Activated naive CD4-positive, alpha-beta T cell treated with anti-CD3 and anti-CD28 coated beads, Interleukin-2, amount 10 ng/mL, durations not matched to agents 7 days and 5 days (primary cell): Measurements from ENCODE around the gene ISL2.

ENCODE experiments used
- CTCF ChIA-PET: fragments of 350-600 bp; sonication (Branson Sonifier 250); formaldehyde crosslinking; loops from one replicate; lab custom pipeline; 2021; ENCODE audit warnings: antibody characterized with exemption; lab: Charles Lee
- DNase-seq: peaks from one replicate; pipeline ENCODE4 v3.0.0-alpha.2; 2020
- H3K27ac Mint-ChIP-seq: one replicate; pipeline ENCODE4 v1.8.0; 2021; ENCODE audit warnings: mild to moderate bottlenecking, moderate library complexity, mixed read lengths
- H3K27me3 Mint-ChIP-seq: one replicate; pipeline ENCODE4 v1.8.0; 2021; ENCODE audit warnings: mild to moderate bottlenecking, mixed read lengths
- H3K36me3 Mint-ChIP-seq: one replicate; pipeline ENCODE4 v1.8.0; 2021; ENCODE audit warnings: mixed read lengths
- H3K4me1 Mint-ChIP-seq: one replicate; pipeline ENCODE4 v1.8.0; 2021; ENCODE audit warnings: mixed read lengths
- H3K4me3 Mint-ChIP-seq: one replicate; pipeline ENCODE4 v1.8.0; 2021; ENCODE audit warnings: mild to moderate bottlenecking, moderate library complexity, mixed read lengths
- H3K9me3 Mint-ChIP-seq: one replicate; pipeline ENCODE4 v1.8.0; 2021; ENCODE audit warnings: mixed read lengths

Gene ISL2

DNA sequence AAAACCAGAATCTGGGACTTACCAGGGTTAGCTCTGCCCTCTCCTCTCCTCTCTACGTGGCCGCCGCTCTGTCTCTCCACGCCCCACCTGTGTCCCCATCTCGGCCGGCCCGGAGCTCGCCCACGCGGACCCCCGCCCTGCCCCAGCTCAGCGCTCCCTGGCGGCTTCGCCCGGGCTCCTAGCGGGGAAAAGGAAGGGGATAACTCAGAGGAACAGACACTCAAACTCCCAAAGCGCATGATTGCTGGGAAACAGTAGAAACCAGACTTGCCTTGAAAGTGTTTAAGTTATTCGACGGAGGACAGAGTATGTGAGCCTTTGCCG is 5.4 kb downstream of the ISL2 start:
- peaks cover 59% of the 10 kb centered on the region for H3K4me1 Mint-ChIP-seq
- H3K4me3 Mint-ChIP-seq: peak overlapping the region; percentile 54
- no peaks in the 10 kb centered on the region for H3K9me3 Mint-ChIP-seq
- peak overlapping the region; percentile 73 for H3K27ac Mint-ChIP-seq
- H3K36me3 Mint-ChIP-seq: peaks cover 3% of the 10 kb centered on the region
- CTCF ChIA-PET: no interaction called here
- no peak for DNase-seq
- H3K27me3 Mint-ChIP-seq: peaks cover 97% of the 10 kb centered on the region

DNA sequence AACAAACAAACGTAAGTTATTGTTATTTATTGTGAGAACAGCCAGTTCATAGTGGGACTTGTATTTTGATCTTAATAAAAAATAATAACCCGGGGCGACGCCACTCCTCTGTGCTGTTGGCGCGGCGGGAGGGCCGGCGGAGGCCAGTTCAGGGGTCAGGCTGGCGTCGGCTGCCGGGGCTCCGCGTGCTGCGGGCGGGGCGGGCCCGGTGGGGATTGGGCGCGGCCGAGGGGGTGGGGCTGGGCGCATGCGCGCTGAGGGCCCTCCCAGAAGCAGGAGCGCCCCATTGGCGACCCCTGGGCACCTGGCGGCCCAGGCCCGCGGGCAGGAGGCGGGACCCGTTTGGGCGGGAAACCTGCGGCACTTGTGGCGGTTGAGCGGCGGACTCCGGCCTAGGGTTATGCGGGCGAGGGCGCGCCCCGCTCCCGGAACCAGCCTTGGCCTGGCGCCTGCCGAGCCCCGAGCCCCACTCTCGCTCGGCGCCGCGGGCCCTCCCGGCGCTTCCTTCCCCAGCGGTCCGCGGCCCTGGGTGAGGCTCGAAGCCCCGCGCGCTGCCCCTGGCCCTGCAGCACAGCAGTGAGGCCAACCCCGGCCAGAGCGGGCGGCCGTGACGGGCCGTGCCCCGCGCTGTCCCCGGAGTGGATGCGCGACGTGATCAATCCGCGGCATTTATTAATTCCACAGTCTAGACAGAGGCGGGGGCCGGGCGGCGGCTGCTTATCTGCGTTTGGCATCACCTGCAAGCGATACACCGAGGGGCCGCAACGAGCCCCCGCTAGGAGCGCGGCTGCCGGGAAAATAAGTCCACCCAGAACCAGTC is 6.0 kb downstream of the ISL2 start:
- CTCF ChIA-PET: no interaction called here
- Mint-ChIP-seq H3K4me3 (peak overlapping the region; percentile 54), H3K27ac (peak overlapping the region; percentile 73), H3K36me3 (peaks cover 4% of the 10 kb centered on the region), H3K4me1 (peaks cover 55% of the 10 kb centered on the region), H3K9me3 (no peaks in the 10 kb centered on the region), H3K27me3 (peaks cover 97% of the 10 kb centered on the region)
- DNase-seq: no peak

DNA sequence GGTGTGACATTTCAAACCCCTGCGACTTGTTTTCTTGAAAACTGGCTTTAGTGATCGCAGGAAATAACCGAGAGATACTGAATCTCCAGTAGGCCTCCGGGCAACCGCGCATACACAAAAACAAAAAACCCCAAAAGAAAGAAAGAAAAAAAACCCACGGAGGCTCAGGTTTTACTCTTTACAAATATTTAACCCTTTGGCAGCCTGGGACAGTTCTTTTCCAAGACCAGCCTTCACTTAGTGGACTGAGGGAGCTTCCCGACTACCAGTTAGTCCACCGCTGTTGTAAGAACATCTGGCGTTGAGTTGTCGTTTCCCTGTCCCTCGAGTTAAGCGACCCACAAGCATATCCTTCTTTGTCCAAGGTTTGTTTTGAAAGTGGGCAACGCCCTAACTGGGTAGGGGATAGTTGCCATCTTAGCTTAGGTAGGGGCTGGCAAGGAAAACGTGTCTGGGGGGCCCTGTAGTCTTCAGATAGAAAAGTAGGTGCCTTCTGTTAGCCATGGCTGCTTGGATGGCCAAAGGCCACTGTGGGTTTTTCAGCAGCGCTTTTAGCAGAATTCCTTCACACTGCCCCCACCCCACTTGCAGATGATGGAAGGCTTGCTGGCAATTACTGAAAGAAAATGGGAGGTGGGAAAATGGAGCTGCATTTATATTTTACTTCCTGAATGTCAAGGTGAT is 6.9 kb downstream of the ISL2 start:
- Mint-ChIP-seq H3K36me3 (peaks cover 12% of the 10 kb centered on the region), H3K4me3 (no peak overlapping the region), H3K27me3 (peaks cover 97% of the 10 kb centered on the region), H3K4me1 (peaks cover 55% of the 10 kb centered on the region), H3K27ac (peak overlapping the region; percentile 49), H3K9me3 (no peaks in the 10 kb centered on the region)
- CTCF ChIA-PET: interaction anchor here (1.6 kb wide), 1 partner anchor 10 kb away, joined by 4 read pairs; no protein-coding TSS in a partner anchor
- DNase-seq: no peak

GRCh38 chr15:76344893-76345582 is 8.5 kb downstream of the ISL2 start:
- peaks cover 16% of the 10 kb centered on the region for H3K36me3 Mint-ChIP-seq
- peak overlapping the region; percentile 53 for H3K4me3 Mint-ChIP-seq
- DNase-seq: no peak
- peaks cover 41% of the 10 kb centered on the region for H3K4me1 Mint-ChIP-seq
- H3K27me3 Mint-ChIP-seq: peaks cover 87% of the 10 kb centered on the region
- no peak overlapping the region for H3K27ac Mint-ChIP-seq
- CTCF ChIA-PET: interaction anchor here (1.6 kb wide), 1 partner anchor 11 kb away, joined by 4 read pairs; no protein-coding TSS in a partner anchor
- no peaks in the 10 kb centered on the region for H3K9me3 Mint-ChIP-seq

- no peak for DNase-seq
- Mint-ChIP-seq H3K27ac (no peak overlapping the region), H3K4me1 (peaks cover 36% of the 10 kb centered on the region), H3K27me3 (peaks cover 86% of the 10 kb centered on the region), H3K4me3 (peak overlapping the region; percentile 53), H3K9me3 (no peaks in the 10 kb centered on the region), H3K36me3 (peaks cover 16% of the 10 kb centered on the region)
- CTCF ChIA-PET: no interaction called here
These were observed 9.0 kb downstream of the ISL2 start for GRCh38 chr15:76345583-76345879.

DNA sequence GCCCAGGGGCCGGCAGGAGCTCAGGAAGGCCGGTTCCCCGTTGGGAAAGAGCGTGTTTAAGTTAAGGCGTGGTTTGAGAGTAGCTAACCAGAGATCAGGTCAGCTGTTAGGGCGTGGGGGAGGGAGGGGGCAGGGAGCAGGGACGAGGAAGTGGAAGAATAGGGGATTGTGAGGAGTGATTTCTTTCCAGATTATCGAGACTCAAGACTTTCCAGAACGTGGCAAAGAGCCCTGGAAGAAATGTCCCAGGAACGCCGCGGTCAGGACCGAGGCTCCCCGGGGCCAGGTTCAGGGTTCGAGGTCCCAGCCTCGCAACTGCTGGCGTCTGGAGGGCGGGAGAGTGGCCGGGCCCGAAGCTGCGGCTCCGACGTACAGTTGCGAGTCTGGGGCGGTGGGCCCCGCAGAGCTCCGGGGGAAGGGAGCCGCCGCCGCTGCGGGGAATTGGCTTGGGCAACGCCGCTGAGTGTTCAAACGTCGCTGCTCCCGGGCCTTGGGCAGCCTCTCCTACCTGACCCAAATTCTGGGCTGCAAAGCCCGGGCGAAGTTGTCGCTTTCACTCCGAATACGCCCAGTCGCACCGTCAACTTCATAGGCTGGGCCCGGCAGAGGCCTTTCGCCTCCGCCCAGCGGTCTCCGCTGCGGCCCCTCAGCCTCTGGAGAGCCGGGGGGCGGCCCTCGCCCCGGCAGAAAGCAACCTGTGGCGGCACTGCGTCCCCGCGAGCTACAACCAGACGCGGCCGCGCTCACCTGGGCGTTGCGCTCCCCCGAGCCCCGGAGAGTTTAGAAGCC is 9.5 kb downstream of the ISL2 start:
- CTCF ChIA-PET: interaction anchor here (0.9 to 1.4 kb wide), 2 partner anchors 12 to 111 kb away, joined by 3 read pairs; no protein-coding TSS in a partner anchor
- Mint-ChIP-seq H3K4me1 (peaks cover 31% of the 10 kb centered on the region), H3K36me3 (peaks cover 16% of the 10 kb centered on the region), H3K4me3 (peak overlapping the region; percentile 53), H3K27ac (no peak overlapping the region), H3K27me3 (peaks cover 80% of the 10 kb centered on the region), H3K9me3 (no peaks in the 10 kb centered on the region)
- peak; percentile 35 for DNase-seq

GRCh38 chr15:76346669-76347481 is 10.3 kb downstream of the ISL2 start:
- CTCF ChIA-PET: interaction anchor here (0.9 to 1.4 kb wide), 2 partner anchors 13 to 112 kb away, joined by 3 read pairs; no protein-coding TSS in a partner anchor
- Mint-ChIP-seq H3K9me3 (no peaks in the 10 kb centered on the region), H3K36me3 (peaks cover 13% of the 10 kb centered on the region), H3K27ac (no peak overlapping the region), H3K4me1 (peaks cover 25% of the 10 kb centered on the region), H3K27me3 (peaks cover 72% of the 10 kb centered on the region), H3K4me3 (no peak overlapping the region)
- no peak for DNase-seq

GRCh38 chr15:76347482-76348055 is 11.0 kb downstream of the ISL2 start:
- Mint-ChIP-seq H3K4me1 (peaks cover 21% of the 10 kb centered on the region), H3K27me3 (peaks cover 67% of the 10 kb centered on the region), H3K36me3 (peaks cover 13% of the 10 kb centered on the region), H3K27ac (no peak overlapping the region), H3K4me3 (no peak overlapping the region), H3K9me3 (no peaks in the 10 kb centered on the region)
- CTCF ChIA-PET: interaction anchor here (1.4 kb wide), 1 partner anchor 13 kb away, joined by 3 read pairs; no protein-coding TSS in a partner anchor
- DNase-seq: no peak

DNA sequence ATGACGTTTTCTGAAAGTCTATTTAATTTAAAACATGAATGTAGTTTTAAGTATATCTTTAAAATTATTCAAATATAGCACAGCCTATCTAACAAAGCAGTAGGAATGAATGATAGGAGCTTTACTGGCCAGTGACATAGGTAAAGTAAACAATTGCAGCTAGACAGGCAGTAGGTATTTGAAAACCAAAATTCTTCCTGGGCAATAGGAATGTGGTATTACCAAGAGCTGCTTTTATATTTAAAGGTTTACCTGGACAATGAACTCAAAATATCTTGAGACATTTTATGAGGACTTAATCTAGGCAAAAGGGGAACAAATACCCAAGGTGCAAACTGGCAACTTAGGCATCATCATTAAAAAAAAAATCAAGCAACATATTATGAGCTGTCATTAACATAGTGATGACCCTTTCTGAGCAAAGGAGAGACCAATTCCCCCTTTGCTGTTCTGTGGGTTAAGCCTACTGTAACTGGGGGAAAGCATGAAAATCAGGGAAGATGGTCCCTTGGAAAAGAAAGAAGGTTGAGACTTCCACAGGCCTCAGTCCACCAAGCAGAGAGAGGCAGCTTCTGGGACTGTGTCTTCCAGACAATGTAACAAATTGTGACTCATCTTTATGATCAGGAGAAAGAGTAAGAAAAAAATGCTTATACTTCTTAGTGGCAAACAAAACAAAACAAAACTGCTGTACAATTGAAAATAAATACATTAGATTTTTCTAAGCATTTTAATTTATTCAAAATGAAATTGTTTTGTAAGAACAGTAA is 12.9 kb downstream of the ISL2 start:
- H3K27me3 Mint-ChIP-seq: peaks cover 48% of the 10 kb centered on the region
- DNase-seq: no peak

GRCh38 chr15:76353023-76353577 is 16.5 kb downstream of the ISL2 start:
- no peak overlapping the region for H3K4me3 Mint-ChIP-seq
- H3K36me3 Mint-ChIP-seq: peaks cover 7% of the 10 kb centered on the region
- no peak overlapping the region for H3K27ac Mint-ChIP-seq
- H3K27me3 Mint-ChIP-seq: peaks cover 12% of the 10 kb centered on the region
- CTCF ChIA-PET: no interaction called here
- no peaks in the 10 kb centered on the region for H3K4me1 Mint-ChIP-seq
- H3K9me3 Mint-ChIP-seq: no peaks in the 10 kb centered on the region
- DNase-seq: no peak

More for the DNA sequence above, 12.9 kb downstream of the ISL2 start:
- CTCF ChIA-PET: no interaction called here
- no peak overlapping the region for H3K4me3 Mint-ChIP-seq
- H3K27ac Mint-ChIP-seq: no peak overlapping the region
- H3K9me3 Mint-ChIP-seq: no peaks in the 10 kb centered on the region
- H3K4me1 Mint-ChIP-seq: peaks cover 13% of the 10 kb centered on the region
- H3K36me3 Mint-ChIP-seq: peaks cover 13% of the 10 kb centered on the region

- Mint-ChIP-seq H3K9me3 (no peaks in the 10 kb centered on the region), H3K36me3 (peaks cover 4% of the 10 kb centered on the region), H3K27me3 (peaks cover 7% of the 10 kb centered on the region), H3K4me3 (no peak overlapping the region), H3K27ac (no peak overlapping the region), H3K4me1 (no peaks in the 10 kb centered on the region)
- DNase-seq: no peak
- CTCF ChIA-PET: no interaction called here
These were observed 17.3 kb downstream of the ISL2 start for GRCh38 chr15:76353903-76354302.

- Mint-ChIP-seq H3K9me3 (no peaks in the 10 kb centered on the region), H3K36me3 (no peaks in the 10 kb centered on the region), H3K27me3 (peaks cover 5% of the 10 kb centered on the region), H3K27ac (no peak overlapping the region), H3K4me1 (no peaks in the 10 kb centered on the region), H3K4me3 (no peak overlapping the region)
- no peak for DNase-seq
- CTCF ChIA-PET: no interaction called here
These were observed 18.4 kb downstream of the ISL2 start for GRCh38 chr15:76354823-76355440.
